Astrocyte (in vitro differentiated cells and primary cell): ENCODE data around the gene TMEM74B.

Experiments used
- EZH2 ChIP-seq: IDR thresholded peaks from 2 replicates; pipeline ENCODE4 v1.6.1; 2012; ENCODE audit warnings: mild to moderate bottlenecking, low read length, inconsistent platforms; ENCODE audit not compliant: insufficient read depth
- TF ChIP-seq, protein P1 (sequence below): IDR thresholded peaks from 2 replicates; pipeline ENCODE4 v1.5.1; 2011; ENCODE audit warnings: low read depth, mild to moderate bottlenecking, inconsistent platforms, low read length, moderate library complexity; ENCODE audit not compliant: insufficient read depth

- TF ChIP-seq, protein P1, sequence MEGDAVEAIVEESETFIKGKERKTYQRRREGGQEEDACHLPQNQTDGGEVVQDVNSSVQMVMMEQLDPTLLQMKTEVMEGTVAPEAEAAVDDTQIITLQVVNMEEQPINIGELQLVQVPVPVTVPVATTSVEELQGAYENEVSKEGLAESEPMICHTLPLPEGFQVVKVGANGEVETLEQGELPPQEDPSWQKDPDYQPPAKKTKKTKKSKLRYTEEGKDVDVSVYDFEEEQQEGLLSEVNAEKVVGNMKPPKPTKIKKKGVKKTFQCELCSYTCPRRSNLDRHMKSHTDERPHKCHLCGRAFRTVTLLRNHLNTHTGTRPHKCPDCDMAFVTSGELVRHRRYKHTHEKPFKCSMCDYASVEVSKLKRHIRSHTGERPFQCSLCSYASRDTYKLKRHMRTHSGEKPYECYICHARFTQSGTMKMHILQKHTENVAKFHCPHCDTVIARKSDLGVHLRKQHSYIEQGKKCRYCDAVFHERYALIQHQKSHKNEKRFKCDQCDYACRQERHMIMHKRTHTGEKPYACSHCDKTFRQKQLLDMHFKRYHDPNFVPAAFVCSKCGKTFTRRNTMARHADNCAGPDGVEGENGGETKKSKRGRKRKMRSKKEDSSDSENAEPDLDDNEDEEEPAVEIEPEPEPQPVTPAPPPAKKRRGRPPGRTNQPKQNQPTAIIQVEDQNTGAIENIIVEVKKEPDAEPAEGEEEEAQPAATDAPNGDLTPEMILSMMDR: no peak
- TF ChIP-seq EZH2: no peak
Observed at GRCh38 chr20:1199212-1199873, 14.6 kb upstream of the TMEM74B start.
